HEK293T (cell line): ENCODE results near the gene DHRSX.

Experiments
- CTCF ChIA-PET: fragments of 350-600 bp; formaldehyde crosslinking; extraction: SDS; loops from one replicate; lab custom pipeline; 2021; ENCODE audit warnings: antibody characterized with exemption, inconsistent platforms; lab: Yijun Ruan, JAX
- POLR2A ChIA-PET: fragments of 350-600 bp; formaldehyde crosslinking; extraction: SDS; loops from one replicate; lab custom pipeline; 2020; ENCODE audit warnings: antibody characterized with exemption, inconsistent platforms; lab: Yijun Ruan, JAX
- DNase-seq: peaks from one replicate; pipeline ENCODE4 v3.0.0; 2012; ENCODE audit warnings: mixed read lengths; ENCODE audit errors: extremely low spot score
- ARNT ChIP-seq: fragments of 450-650 bp; IDR thresholded peaks from 2 replicates; pipeline ENCODE4 v1.6.1; 2017; ENCODE audit warnings: mild to moderate bottlenecking
- BHLHE40 ChIP-seq: fragments of 450-650 bp; IDR thresholded peaks from 2 replicates; pipeline ENCODE4 v1.6.1; 2016; ENCODE audit warnings: mild to moderate bottlenecking, moderate library complexity, borderline replicate concordance
- CTBP1 ChIP-seq: fragments of 450-650 bp; IDR thresholded peaks from 2 replicates; pipeline ENCODE4 v1.6.1; 2016; ENCODE audit warnings: borderline replicate concordance
- ELF4 ChIP-seq: fragments of 450-650 bp; IDR thresholded peaks from 2 replicates; pipeline ENCODE4 v1.6.1; 2017; ENCODE audit warnings: antibody characterized with exemption
- FOXA1 ChIP-seq: fragments of 450-650 bp; IDR thresholded peaks from 2 replicates; pipeline ENCODE4 v1.6.1; 2016; ENCODE audit warnings: mild to moderate bottlenecking
- FOXK2 ChIP-seq: fragments of 450-650 bp; IDR thresholded peaks from 2 replicates; pipeline ENCODE4 v1.6.1; 2016; ENCODE audit warnings: mild to moderate bottlenecking
- FOXM1 ChIP-seq: fragments of 450-650 bp; IDR thresholded peaks from 2 replicates; pipeline ENCODE4 v1.6.1; 2017; ENCODE audit warnings: mild to moderate bottlenecking, borderline replicate concordance
- HDGF ChIP-seq: fragments of 450-650 bp; IDR thresholded peaks from 2 replicates; pipeline ENCODE4 v1.6.1; 2017; ENCODE audit warnings: antibody characterized with exemption, borderline replicate concordance
- L3MBTL2 ChIP-seq: fragments of 450-650 bp; conservative IDR thresholded peaks from 2 replicates; pipeline ENCODE4 v1.6.1; 2016; ENCODE audit warnings: mild to moderate bottlenecking
- LEF1 ChIP-seq: fragments of 450-650 bp; IDR thresholded peaks from 2 replicates; pipeline ENCODE4 v1.6.1; 2017; ENCODE audit warnings: mild to moderate bottlenecking, borderline replicate concordance
- NFRKB ChIP-seq: fragments of 450-650 bp; IDR thresholded peaks from 2 replicates; pipeline ENCODE4 v1.6.1; 2016; ENCODE audit warnings: mild to moderate bottlenecking, moderate library complexity
- SP1 ChIP-seq: fragments of 450-650 bp; IDR thresholded peaks from 2 replicates; pipeline ENCODE4 v1.6.1; 2017
- SUZ12 ChIP-seq: fragments of 450-650 bp; IDR thresholded peaks from 2 replicates; pipeline ENCODE4 v1.6.1; 2016; ENCODE audit warnings: mild to moderate bottlenecking
- TARDBP ChIP-seq: fragments of 450-650 bp; IDR thresholded peaks from 2 replicates; pipeline ENCODE4 v1.6.1; 2016
- ZNF384 ChIP-seq: fragments of 450-650 bp; IDR thresholded peaks from 2 replicates; pipeline ENCODE4 v1.6.1; 2016
- TF ChIP-seq, protein P1 (sequence below): fragments of 450-650 bp; IDR thresholded peaks from 2 replicates; pipeline ENCODE4 v1.6.1; 2016

Gene DHRSX, protein sequence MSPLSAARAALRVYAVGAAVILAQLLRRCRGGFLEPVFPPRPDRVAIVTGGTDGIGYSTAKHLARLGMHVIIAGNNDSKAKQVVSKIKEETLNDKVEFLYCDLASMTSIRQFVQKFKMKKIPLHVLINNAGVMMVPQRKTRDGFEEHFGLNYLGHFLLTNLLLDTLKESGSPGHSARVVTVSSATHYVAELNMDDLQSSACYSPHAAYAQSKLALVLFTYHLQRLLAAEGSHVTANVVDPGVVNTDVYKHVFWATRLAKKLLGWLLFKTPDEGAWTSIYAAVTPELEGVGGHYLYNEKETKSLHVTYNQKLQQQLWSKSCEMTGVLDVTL

DNA sequence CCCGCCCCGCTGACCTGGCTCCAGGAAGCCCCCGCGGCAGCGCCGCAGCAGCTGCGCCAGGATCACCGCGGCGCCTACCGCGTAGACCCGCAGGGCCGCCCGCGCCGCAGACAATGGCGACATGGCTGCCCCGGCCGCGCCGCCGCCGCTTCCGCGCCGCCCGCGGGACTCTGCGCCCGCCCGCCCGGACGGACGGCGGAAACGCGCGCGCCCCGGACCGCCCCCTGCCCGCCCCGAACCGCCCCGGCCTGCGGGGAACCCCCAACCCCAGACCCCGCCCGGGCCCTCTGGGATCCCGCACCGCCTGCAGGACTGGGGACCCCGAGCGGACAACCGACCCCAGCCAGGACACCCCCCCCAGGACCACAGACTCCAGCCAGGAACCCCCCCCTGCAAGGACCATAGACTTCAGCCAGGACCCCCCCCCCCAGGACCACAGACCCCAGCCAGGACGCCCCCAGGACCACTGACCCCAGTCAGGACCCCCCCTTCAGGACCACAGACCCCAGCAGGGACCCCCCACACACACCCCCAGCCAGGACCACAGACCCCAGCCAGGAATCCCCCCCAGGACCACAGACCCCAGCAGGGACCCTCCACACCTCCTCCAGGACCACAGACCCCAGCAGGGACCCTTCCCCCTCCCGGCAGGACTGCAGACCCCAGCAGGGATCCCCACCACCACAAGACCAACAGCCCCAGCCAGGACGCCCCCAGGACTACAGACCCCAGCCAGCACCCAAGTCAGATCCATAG, at the start of gene DHRSX, which contains the start of gene ZBED1:
TSS of gene DHRSX (minus strand) at position 174 of the 756 bp plus-strand sequence. CDS start at position 123, 51 bp downstream.
TSS of gene ZBED1 (minus strand) at position 174 of the 756 bp plus-strand sequence. CDS start 10,257 bp downstream, outside the sequence.
- ChIA-PET POLR2A (no interaction called here), CTCF (no interaction called here)
- TF ChIP-seq FOXA1 (no peak), TARDBP (no peak), SP1 (no peak), FOXK2 (no peak), CTBP1 (no peak), ZNF384 (no peak), FOXM1 (no peak), BHLHE40 (no peak), ARNT (no peak), ELF4 (no peak)
- peak; percentile 59 for DNase-seq

DNA sequence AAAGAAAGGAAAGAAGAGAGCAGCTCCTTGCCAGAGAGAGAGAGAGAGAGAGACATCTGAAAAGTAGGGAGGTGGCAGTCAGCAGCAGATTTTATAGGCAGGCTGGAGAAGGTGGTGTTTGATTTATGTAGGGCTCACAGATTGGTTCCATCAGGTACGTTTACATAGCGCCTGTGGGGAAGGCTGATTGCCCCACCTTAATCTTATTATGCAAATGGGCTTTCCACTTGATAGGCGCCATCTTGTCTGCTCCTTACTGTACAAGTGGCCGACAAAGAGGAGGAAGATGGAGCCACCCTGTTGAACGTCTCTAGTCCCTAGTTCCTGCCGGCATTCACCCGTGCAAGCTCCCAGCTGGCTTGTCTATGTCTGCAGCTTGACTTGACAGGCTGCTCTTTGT, 49.1 kb upstream of the DHRSX start:
- ChIA-PET CTCF (no interaction called here), POLR2A (no interaction called here)
- DNase-seq, result no peak
- no peak for TF ChIP-seq LEF1
- TF ChIP-seq, protein P1, sequence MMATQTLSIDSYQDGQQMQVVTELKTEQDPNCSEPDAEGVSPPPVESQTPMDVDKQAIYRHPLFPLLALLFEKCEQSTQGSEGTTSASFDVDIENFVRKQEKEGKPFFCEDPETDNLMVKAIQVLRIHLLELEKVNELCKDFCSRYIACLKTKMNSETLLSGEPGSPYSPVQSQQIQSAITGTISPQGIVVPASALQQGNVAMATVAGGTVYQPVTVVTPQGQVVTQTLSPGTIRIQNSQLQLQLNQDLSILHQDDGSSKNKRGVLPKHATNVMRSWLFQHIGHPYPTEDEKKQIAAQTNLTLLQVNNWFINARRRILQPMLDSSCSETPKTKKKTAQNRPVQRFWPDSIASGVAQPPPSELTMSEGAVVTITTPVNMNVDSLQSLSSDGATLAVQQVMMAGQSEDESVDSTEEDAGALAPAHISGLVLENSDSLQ, result no peak
- TF ChIP-seq ZNF384, result no peak
- TF ChIP-seq ARNT, result no peak
- TF ChIP-seq NFRKB, result no peak
- TF ChIP-seq SUZ12, result no peak
- no peak for TF ChIP-seq FOXK2
- TF ChIP-seq FOXA1, result no peak
- TF ChIP-seq CTBP1, result no peak
- TF ChIP-seq L3MBTL2, result no peak
- no peak for TF ChIP-seq FOXM1

DNA sequence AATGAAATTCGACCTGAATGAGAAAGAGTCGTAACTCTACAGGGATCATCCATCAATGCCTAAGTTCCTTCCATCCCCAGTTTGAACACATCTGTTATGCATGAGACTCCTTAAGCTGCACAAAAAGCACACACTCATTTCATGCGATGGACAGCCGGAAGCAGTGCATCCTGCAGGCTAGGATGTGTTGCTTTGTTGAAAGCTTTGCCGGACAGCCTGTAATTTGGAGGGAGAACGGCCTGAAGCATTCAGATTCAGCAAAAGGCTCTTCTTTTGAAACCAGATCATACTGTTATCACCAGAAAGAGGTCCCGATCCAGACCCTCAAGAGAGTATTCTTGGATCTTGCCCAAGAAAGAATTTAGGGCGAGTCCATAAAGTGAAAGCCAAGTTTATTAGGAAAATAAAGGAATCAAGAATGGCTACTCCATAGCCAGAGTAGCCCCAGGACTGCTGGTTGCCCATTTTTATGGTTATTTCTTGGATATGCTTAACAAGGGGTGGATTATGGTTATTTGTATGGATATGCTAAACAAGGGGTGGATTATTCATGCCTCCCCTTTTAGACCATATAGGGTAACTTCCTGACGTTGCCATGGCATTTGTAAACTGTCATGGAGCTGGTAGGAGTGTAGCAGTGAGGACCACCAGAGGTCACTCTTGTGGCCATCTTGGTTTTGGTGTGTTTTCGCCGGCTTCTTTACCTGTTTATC, 48.1 kb upstream of the DHRSX start:
- DNase-seq, result no peak
- ChIA-PET POLR2A (no interaction called here), CTCF (no interaction called here)
- TF ChIP-seq FOXA1, result no peak
- TF ChIP-seq HDGF, result no peak
- no peak for TF ChIP-seq LEF1
- TF ChIP-seq SUZ12, result no peak
- TF ChIP-seq ZNF384, result no peak
- TF ChIP-seq NFRKB, result no peak
- TF ChIP-seq FOXK2, result no peak
- no peak for TF ChIP-seq FOXM1
- TF ChIP-seq SP1, result no peak
- TF ChIP-seq, protein P1, result no peak
- no peak for TF ChIP-seq CTBP1
- no peak for TF ChIP-seq BHLHE40
- TF ChIP-seq L3MBTL2, result no peak

DNA sequence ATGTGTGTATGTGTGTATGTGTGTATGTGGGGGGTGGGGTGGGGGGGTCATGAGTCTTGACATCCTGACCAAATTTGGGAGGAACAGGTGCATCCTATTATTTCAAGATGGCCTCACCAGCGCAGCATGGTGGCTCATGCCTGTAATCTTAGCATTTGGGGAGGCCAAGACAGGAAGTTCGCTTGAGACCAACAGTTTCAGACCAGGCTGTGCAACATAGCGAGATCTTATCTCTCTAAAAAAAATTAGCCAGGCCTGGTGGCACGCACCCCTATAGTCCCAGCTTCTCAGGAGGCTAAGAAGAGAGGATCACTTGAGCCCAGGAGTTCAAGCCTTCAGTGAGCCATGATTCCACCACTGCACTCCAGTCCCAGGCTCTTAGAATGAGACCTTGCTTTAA, 47.0 kb upstream of the DHRSX start:
- DNase-seq, result no peak
- no peak for TF ChIP-seq SUZ12
- no peak for TF ChIP-seq ZNF384
- no peak for TF ChIP-seq FOXM1
- TF ChIP-seq FOXK2, result no peak
- TF ChIP-seq SP1, result no peak
- TF ChIP-seq, protein P1, result no peak
- TF ChIP-seq L3MBTL2, result no peak
- TF ChIP-seq BHLHE40, result no peak
- ChIA-PET POLR2A (no interaction called here), CTCF (no interaction called here)

DNA sequence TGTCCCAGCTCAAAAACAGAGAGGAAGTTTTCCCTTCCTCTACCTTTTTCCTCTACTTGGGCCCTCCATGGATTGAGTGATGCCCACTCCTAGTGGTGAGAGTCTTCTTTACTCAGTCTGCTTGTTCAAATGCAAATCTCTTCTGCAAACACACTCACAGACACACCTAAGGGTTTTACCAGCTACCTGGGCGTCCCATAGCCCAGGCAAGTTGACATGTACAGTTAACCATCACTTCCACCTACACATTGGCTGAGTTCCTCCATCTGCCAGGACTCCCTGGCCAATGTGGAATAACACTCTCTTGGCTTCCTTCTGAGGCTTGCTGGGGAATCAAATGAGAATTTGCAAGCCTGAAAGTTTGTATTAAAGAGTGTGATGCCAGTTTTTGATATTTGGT, 45.7 kb upstream of the DHRSX start:
- no peak for DNase-seq
- POLR2A ChIA-PET, result no interaction called here
- CTCF ChIA-PET, result no interaction called here
- TF ChIP-seq BHLHE40, result no peak
- TF ChIP-seq L3MBTL2, result no peak
- TF ChIP-seq FOXA1, result no peak
- no peak for TF ChIP-seq ELF4
- TF ChIP-seq NFRKB, result no peak
- TF ChIP-seq LEF1, result no peak
- TF ChIP-seq FOXM1, result no peak
- no peak for TF ChIP-seq SUZ12
- TF ChIP-seq ARNT, result no peak
- TF ChIP-seq FOXK2, result no peak
- TF ChIP-seq ZNF384, result no peak
- TF ChIP-seq, protein P1, result no peak
- no peak for TF ChIP-seq SP1
- TF ChIP-seq HDGF, result no peak
- no peak for TF ChIP-seq TARDBP
